ENCODE measurements around the gene PNKD.
A peak's percentile ranks its signal among the peaks of the same experiment; 100 is the strongest.

The PNKD gene

GRCh38 chr2:218357236-218358177 is 87.2 kb downstream of the PNKD start:
- DNase-seq (ENCODE audit: low spot score) = no peak
- peak overlapping the region; percentile 13 for H3K27ac ChIP-seq
- POLR2A ChIA-PET (ENCODE audit: low non-redundant PET) = no interaction called here
- CTCF ChIA-PET = interaction anchor here (0.6 to 5.0 kb wide), 10 partner anchors 8 to 104 kb away, joined by 3 to 31 read pairs (median 4); no protein-coding TSS in a partner anchor
- no peak for TF ChIP-seq CTCF (conservative IDR thresholded peaks at IDR 0.05; ENCODE audit: low read depth)

- ChIA-PET POLR2A (ENCODE audit: low non-redundant PET) (no interaction called here), CTCF (no interaction called here)
- no peak for DNase-seq (ENCODE audit: low spot score)
- H3K27ac ChIP-seq = no peak overlapping the region
- TF ChIP-seq CTCF (conservative IDR thresholded peaks at IDR 0.05; ENCODE audit: low read depth) = no peak
Measured at GRCh38 chr2:218360453-218360852, 90.1 kb downstream of the PNKD start.

- ChIA-PET POLR2A (ENCODE audit: low non-redundant PET) (no interaction called here), CTCF (interaction anchor here (0.6 kb wide), 2 partner anchors 23 to 60 kb away, joined by 3 to 4 read pairs; no protein-coding TSS in a partner anchor)
- no peak for DNase-seq (ENCODE audit: low spot score)
- TF ChIP-seq CTCF (conservative IDR thresholded peaks at IDR 0.05; ENCODE audit: low read depth) = no peak
- H3K27ac ChIP-seq = no peak overlapping the region
Measured at GRCh38 chr2:218362606-218363005, 92.3 kb downstream of the PNKD start.

GRCh38 chr2:218363736-218364135 is 93.4 kb downstream of the PNKD start:
- POLR2A ChIA-PET (ENCODE audit: low non-redundant PET) = no interaction called here
- no peak for DNase-seq (ENCODE audit: low spot score)
- H3K27ac ChIP-seq = no peak overlapping the region
- CTCF ChIA-PET = no interaction called here
- TF ChIP-seq CTCF (conservative IDR thresholded peaks at IDR 0.05; ENCODE audit: low read depth) = no peak

- ChIA-PET CTCF (no interaction called here), POLR2A (ENCODE audit: low non-redundant PET) (no interaction called here)
- DNase-seq (ENCODE audit: low spot score) = no peak
- no peak for TF ChIP-seq CTCF (conservative IDR thresholded peaks at IDR 0.05; ENCODE audit: low read depth)
- no peak overlapping the region for H3K27ac ChIP-seq
Measured at GRCh38 chr2:218364196-218364595, 93.9 kb downstream of the PNKD start.

- no peak for TF ChIP-seq CTCF (conservative IDR thresholded peaks at IDR 0.05; ENCODE audit: low read depth)
- ChIA-PET CTCF (interaction anchor here (0.9 to 1.0 kb wide), 2 partner anchors 10 to 29 kb away, joined by 4 read pairs; partner anchors contain the start of gene CATIP), POLR2A (ENCODE audit: low non-redundant PET) (interaction anchor here (0.6 to 1.2 kb wide), 4 partner anchors 69 to 158 kb away, joined by 3 to 8 read pairs (median 4); partner anchors contain the start of gene PNKD)
- no peak for DNase-seq (ENCODE audit: low spot score)
- H3K27ac ChIP-seq = peak overlapping the region; percentile 74
Measured at GRCh38 chr2:218366621-218367414, 96.5 kb downstream of the PNKD start.

All from RWPE1 (cell line).